ENCODE results near the gene DOCK4.

GRCh38 chr7:111954056-111954455 lies 252.1 kb downstream of the DOCK4 start:
- TF ChIP-seq CTCF (IDR thresholded peaks at IDR 0.05) (no peak), POLR2A (IDR thresholded peaks at IDR 0.05) (no peak)
